ENCODE results near the gene KIAA1217. TPM values are rescaled to one million over a fixed set of nuclear protein-coding genes. Genes with fewer than 3 reads are reported as not detected.

The KIAA1217 gene
- total RNA-seq, 1 experiment from 2014 or later, result 1.1 TPM

GRCh38 chr10:24262929-24263590 is 54.1 kb downstream of the KIAA1217 start:
- H3K9me3 ChIP-seq (replicated peaks), result no peaks in the 10 kb centered on the region
- no peak overlapping the region for H3K4me3 ChIP-seq
- no peak for DNase-seq (ENCODE audit: low read depth in 1 of 2, low spot score in 2 of 2)
- H3K36me3 ChIP-seq, result no peaks in the 10 kb centered on the region
- H3K27me3 ChIP-seq (replicated peaks), result no peaks in the 10 kb centered on the region
- no peak overlapping the region for H3K27ac ChIP-seq
- no peaks in the 10 kb centered on the region for H3K4me1 ChIP-seq (replicated peaks)

DNA sequence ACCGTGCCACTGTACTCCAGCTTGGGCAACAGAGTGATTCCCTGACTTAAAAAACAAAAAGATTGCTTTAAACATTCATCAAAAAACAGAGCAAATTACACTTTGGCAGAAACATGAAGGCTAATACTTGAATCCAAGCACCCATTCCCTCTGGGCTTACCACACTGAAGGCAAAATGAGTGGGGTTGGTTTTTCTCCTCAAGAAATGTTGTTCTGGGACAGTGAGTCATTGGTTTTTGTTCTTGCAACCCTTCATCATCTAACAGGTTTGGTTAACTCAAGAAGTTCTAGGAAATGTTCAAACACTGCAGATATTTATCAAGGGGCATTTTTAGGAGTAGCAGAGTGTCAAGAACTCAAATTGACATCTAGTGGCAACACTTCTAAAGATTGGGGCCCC is 60.5 kb downstream of the KIAA1217 start:
- Histone ChIP-seq H3K36me3 (no peaks in the 10 kb centered on the region), H3K4me3 (no peak overlapping the region), H3K27me3 (replicated peaks) (no peaks in the 10 kb centered on the region), H3K9me3 (replicated peaks) (no peaks in the 10 kb centered on the region), H3K4me1 (replicated peaks) (no peaks in the 10 kb centered on the region), H3K27ac (no peak overlapping the region)
- no peak for DNase-seq (ENCODE audit: low read depth in 1 of 2, low spot score in 2 of 2)

DNA sequence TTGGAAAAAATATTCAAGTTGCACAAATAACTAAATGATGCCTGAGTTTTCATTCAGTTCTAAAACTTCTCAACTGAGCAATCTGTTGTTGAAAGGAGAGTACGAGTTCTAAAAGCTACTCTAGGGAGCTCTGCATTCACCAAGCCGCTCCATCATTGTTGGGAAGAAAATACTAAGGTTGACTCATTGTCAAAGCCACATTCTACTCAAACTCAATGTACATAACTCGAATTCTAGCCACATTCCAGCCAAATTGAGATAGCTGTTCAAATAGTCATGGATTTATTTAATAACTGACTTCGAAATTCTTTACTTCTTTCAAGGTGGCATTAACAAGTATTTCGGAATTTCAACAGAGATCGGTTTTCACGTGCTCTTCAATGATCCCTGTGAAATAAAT is 63.4 kb downstream of the KIAA1217 start:
- H3K27me3 ChIP-seq (replicated peaks), result no peaks in the 10 kb centered on the region
- no peak for DNase-seq (ENCODE audit: low read depth in 1 of 2, low spot score in 2 of 2)
- no peaks in the 10 kb centered on the region for H3K4me1 ChIP-seq (replicated peaks)

GRCh38 chr10:24277277-24277676 is 68.3 kb downstream of the KIAA1217 start:
- no peak for DNase-seq (ENCODE audit: low read depth in 1 of 2, low spot score in 2 of 2)
- H3K36me3 ChIP-seq, result no peaks in the 10 kb centered on the region
- no peak overlapping the region for H3K4me3 ChIP-seq
- no peak overlapping the region for H3K27ac ChIP-seq
- H3K27me3 ChIP-seq (replicated peaks), result no peaks in the 10 kb centered on the region
- no peaks in the 10 kb centered on the region for H3K4me1 ChIP-seq (replicated peaks)
- no peaks in the 10 kb centered on the region for H3K9me3 ChIP-seq (replicated peaks)

More for the DNA sequence above, 63.4 kb downstream of the KIAA1217 start:
- no peak overlapping the region for H3K27ac ChIP-seq
- no peaks in the 10 kb centered on the region for H3K9me3 ChIP-seq (replicated peaks)
- H3K4me3 ChIP-seq, result no peak overlapping the region
- H3K36me3 ChIP-seq, result no peaks in the 10 kb centered on the region

DNA sequence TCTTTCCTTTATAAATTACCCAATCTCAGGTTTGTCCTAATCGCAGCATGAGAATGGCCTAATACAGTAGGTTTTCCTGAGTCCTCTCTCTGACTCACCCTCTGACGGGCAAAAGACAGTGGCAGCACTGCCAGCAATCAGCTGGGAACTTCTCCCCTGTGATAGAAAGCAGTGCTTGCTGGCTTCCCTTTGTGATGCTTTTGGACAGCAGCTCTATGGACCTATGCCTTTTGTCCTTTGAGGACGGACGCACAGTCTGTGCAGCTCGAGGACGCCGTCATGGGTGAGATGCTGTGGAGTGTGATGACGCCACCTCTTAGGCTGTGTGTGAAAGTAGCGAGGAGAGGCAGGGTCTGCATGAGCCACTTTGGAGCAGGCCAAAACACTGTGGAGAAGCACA is 68.8 kb downstream of the KIAA1217 start:
- H3K9me3 ChIP-seq (replicated peaks), result no peaks in the 10 kb centered on the region
- H3K36me3 ChIP-seq, result no peaks in the 10 kb centered on the region
- DNase-seq (ENCODE audit: low read depth in 1 of 2, low spot score in 2 of 2), result no peak
- no peak overlapping the region for H3K27ac ChIP-seq
- no peaks in the 10 kb centered on the region for H3K4me1 ChIP-seq (replicated peaks)
- no peaks in the 10 kb centered on the region for H3K27me3 ChIP-seq (replicated peaks)
- no peak overlapping the region for H3K4me3 ChIP-seq

DNA sequence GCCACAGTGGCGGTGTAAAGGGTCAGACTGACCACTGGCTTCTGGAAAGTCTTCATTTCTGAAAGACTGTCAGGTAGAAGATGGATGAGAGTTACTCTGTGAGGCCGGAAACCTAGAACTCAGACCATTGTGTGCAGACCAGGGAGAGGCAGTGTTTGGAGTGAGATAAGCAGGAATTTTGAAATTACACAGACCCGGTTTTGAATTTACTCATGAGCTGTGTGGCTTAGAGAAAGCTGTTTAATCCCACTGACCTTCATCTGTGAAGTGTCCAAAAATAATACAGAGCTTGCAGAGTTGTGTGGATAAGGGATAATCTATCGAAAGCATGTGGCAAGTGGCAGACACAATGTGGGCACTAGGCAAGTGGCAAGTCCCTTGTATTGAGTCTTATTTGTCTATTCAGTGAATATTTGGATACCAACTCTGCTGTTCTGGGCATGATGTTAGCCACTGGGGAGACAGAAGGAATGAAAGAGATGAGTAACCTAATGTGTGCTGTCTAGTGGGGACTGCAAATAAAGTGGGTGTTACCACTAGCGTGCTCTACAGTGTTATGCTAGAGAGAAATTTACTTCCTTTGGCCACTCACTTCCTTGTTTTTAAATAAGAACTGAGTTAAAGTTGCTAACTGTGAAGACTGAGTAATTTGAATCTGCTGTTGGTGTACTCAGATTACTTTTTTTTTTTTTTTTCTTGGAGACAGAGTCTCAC is 69.4 kb downstream of the KIAA1217 start:
- no peak overlapping the region for H3K4me3 ChIP-seq
- no peaks in the 10 kb centered on the region for H3K27me3 ChIP-seq (replicated peaks)
- no peaks in the 10 kb centered on the region for H3K9me3 ChIP-seq (replicated peaks)
- H3K27ac ChIP-seq, result no peak overlapping the region
- no peaks in the 10 kb centered on the region for H3K36me3 ChIP-seq
- H3K4me1 ChIP-seq (replicated peaks), result no peaks in the 10 kb centered on the region
- DNase-seq (ENCODE audit: low read depth in 1 of 2, low spot score in 2 of 2), result no peak

DNA sequence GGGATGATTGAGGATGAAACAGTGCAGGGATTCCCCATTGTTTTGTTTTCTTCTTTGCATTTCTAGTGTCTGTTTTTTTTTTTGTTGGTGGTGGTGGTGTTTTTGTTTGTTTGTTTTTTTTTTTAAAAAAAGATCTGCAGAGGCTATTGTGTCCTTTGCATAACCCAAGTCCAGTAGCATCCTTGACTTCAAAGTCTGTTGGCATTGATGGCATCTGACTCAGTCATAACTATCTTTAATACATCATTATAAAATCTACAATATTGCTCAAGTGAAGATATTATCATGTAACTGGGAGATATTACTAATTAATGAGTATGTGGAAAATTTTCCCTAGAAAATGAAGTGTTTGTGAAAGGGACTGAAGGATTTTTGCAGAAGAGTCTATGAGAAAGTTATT is 70.2 kb downstream of the KIAA1217 start:
- DNase-seq (ENCODE audit: low read depth in 1 of 2, low spot score in 2 of 2), result no peak
- H3K4me3 ChIP-seq, result no peak overlapping the region
- no peaks in the 10 kb centered on the region for H3K9me3 ChIP-seq (replicated peaks)
- no peaks in the 10 kb centered on the region for H3K36me3 ChIP-seq
- H3K27ac ChIP-seq, result no peak overlapping the region
- H3K4me1 ChIP-seq (replicated peaks), result no peaks in the 10 kb centered on the region
- H3K27me3 ChIP-seq (replicated peaks), result no peaks in the 10 kb centered on the region

- Histone ChIP-seq H3K27me3 (replicated peaks) (no peaks in the 10 kb centered on the region), H3K9me3 (replicated peaks) (no peaks in the 10 kb centered on the region), H3K4me1 (replicated peaks) (no peaks in the 10 kb centered on the region), H3K4me3 (no peak overlapping the region), H3K27ac (no peak overlapping the region), H3K36me3 (no peaks in the 10 kb centered on the region)
- DNase-seq (ENCODE audit: low read depth in 1 of 2, low spot score in 2 of 2), result no peak
These were observed 78.7 kb downstream of the KIAA1217 start for GRCh38 chr10:24287559-24288195.

GRCh38 chr10:24288581-24288980 is 79.6 kb downstream of the KIAA1217 start:
- Histone ChIP-seq H3K27me3 (replicated peaks) (no peaks in the 10 kb centered on the region), H3K36me3 (no peaks in the 10 kb centered on the region), H3K4me3 (no peak overlapping the region), H3K27ac (no peak overlapping the region), H3K4me1 (replicated peaks) (no peaks in the 10 kb centered on the region), H3K9me3 (replicated peaks) (no peaks in the 10 kb centered on the region)
- no peak for DNase-seq (ENCODE audit: low read depth in 1 of 2, low spot score in 2 of 2)

- no peak for DNase-seq (ENCODE audit: low read depth in 1 of 2, low spot score in 2 of 2)
- H3K4me3 ChIP-seq, result no peak overlapping the region
- no peaks in the 10 kb centered on the region for H3K27me3 ChIP-seq (replicated peaks)
- H3K4me1 ChIP-seq (replicated peaks), result no peaks in the 10 kb centered on the region
- H3K27ac ChIP-seq, result no peak overlapping the region
- 0 out of 2 replicates have a peak, but pooled peaks cover under 1% of the 10 kb centered on the region for H3K9me3 ChIP-seq (replicated peaks)
- H3K36me3 ChIP-seq, result no peaks in the 10 kb centered on the region
These were observed 80.3 kb downstream of the KIAA1217 start for GRCh38 chr10:24289235-24289634.

- Histone ChIP-seq H3K9me3 (replicated peaks) (0 out of 2 replicates have a peak, but pooled peaks cover 2% of the 10 kb centered on the region), H3K4me1 (replicated peaks) (no peaks in the 10 kb centered on the region), H3K4me3 (no peak overlapping the region), H3K36me3 (no peaks in the 10 kb centered on the region), H3K27me3 (replicated peaks) (no peaks in the 10 kb centered on the region), H3K27ac (no peak overlapping the region)
- DNase-seq (ENCODE audit: low read depth in 1 of 2, low spot score in 2 of 2), result no peak
These were observed 83.7 kb downstream of the KIAA1217 start for GRCh38 chr10:24292304-24293293.

- DNase-seq (ENCODE audit: low read depth in 1 of 2, low spot score in 2 of 2), result no peak
- no peaks in the 10 kb centered on the region for H3K4me1 ChIP-seq (replicated peaks)
- no peaks in the 10 kb centered on the region for H3K36me3 ChIP-seq
- H3K27me3 ChIP-seq (replicated peaks), result no peaks in the 10 kb centered on the region
- no peaks in the 10 kb centered on the region for H3K9me3 ChIP-seq (replicated peaks)
- no peak overlapping the region for H3K4me3 ChIP-seq
- no peak overlapping the region for H3K27ac ChIP-seq
These were observed 90.8 kb downstream of the KIAA1217 start for GRCh38 chr10:24299578-24300260.

Data from SJSA1 (cell line).